Loucy (cell line): ENCODE results near the gene PLEKHN1.
"Not testable (repeated sequence)": the region's sequence is repeated elsewhere in the genome, so short reads cannot be mapped to it uniquely, and the experiment has no call there.

Experiments used
- H2AFZ ChIP-seq: fragments of 200-600 bp; sonication (generic); 2 replicates; pipeline ENCODE4 v1.6.0; 2016; ENCODE audit warnings: antibody characterized with exemption, mild to moderate bottlenecking, low read length, moderate library complexity
- H3F3A ChIP-seq: fragments of 200-600 bp; 2 replicates; pipeline ENCODE4 v1.6.0; 2016; ENCODE audit warnings: antibody characterized with exemption, low read depth, mild to moderate bottlenecking
- H3K27me3 ChIP-seq: fragments of 200-600 bp; sonication (generic); 2 replicates; pipeline ENCODE4 v1.6.1; 2014; ENCODE audit warnings: low read length, mild to moderate bottlenecking; ENCODE audit not compliant: insufficient read depth, poor library complexity, severe bottlenecking
- H3K36me3 ChIP-seq: fragments of 200-600 bp; sonication (generic); 2 replicates; pipeline ENCODE4 v1.6.1; 2016; ENCODE audit warnings: low read length; ENCODE audit not compliant: insufficient read depth
- H3K4me1 ChIP-seq: fragments of 200-600 bp; sonication (generic); 2 replicates; pipeline ENCODE4 v1.5.1; 2014; ENCODE audit warnings: low read length, mild to moderate bottlenecking; ENCODE audit not compliant: insufficient read depth, poor library complexity, severe bottlenecking
- H3K4me2 ChIP-seq: fragments of 200-600 bp; sonication (generic); 2 replicates; pipeline ENCODE4 v1.6.0; 2014; ENCODE audit warnings: antibody characterized with exemption, low read length, low read depth, mild to moderate bottlenecking; ENCODE audit not compliant: poor library complexity, severe bottlenecking
- H3K4me3 ChIP-seq: fragments of 200-600 bp; sonication (generic); 2 replicates; pipeline ENCODE4 v1.5.1; 2014; ENCODE audit warnings: low read length, mild to moderate bottlenecking, mixed read lengths; ENCODE audit not compliant: poor library complexity, severe bottlenecking
- H3K79me2 ChIP-seq: fragments of 200-600 bp; sonication (generic); 2 replicates; pipeline ENCODE4 v1.6.1; 2014; ENCODE audit warnings: low read length; ENCODE audit not compliant: insufficient read depth
- H3K9ac ChIP-seq: fragments of 200-600 bp; sonication (generic); 2 replicates; pipeline ENCODE4 v1.6.0; 2014; ENCODE audit warnings: mild to moderate bottlenecking, low read depth, low read length, moderate library complexity; ENCODE audit not compliant: poor library complexity, severe bottlenecking
- H3K9me2 ChIP-seq: fragments of 200-600 bp; sonication (generic); replicated peaks from 2 replicates; pipeline ENCODE4 v1.6.1; 2016; ENCODE audit warnings: low read depth, low read length, mixed read lengths
- H3K9me3 ChIP-seq: fragments of 200-600 bp; sonication (generic); 2 replicates; pipeline ENCODE4 v1.6.1; 2014; ENCODE audit warnings: mild to moderate bottlenecking, antibody characterized with exemption, low read length, low read depth; ENCODE audit not compliant: insufficient read depth
- H4K20me1 ChIP-seq: fragments of 200-600 bp; sonication (generic); 2 replicates; pipeline ENCODE4 v1.6.0; 2014; ENCODE audit warnings: antibody characterized with exemption, low read length, mild to moderate bottlenecking; ENCODE audit not compliant: insufficient read depth, poor library complexity, severe bottlenecking
- CTCF ChIP-seq: fragments of 200-600 bp; sonication (generic); conservative IDR thresholded peaks from 2 replicates; pipeline ENCODE4 v1.5.1; 2014; ENCODE audit warnings: mild to moderate bottlenecking, antibody characterized with exemption, low read length
- EZH2phosphoT487 ChIP-seq: fragments of 200-600 bp; IDR thresholded peaks from 2 replicates; pipeline ENCODE4 v1.6.1; 2018; ENCODE audit warnings: antibody characterized with exemption, mild to moderate bottlenecking, moderate library complexity, borderline replicate concordance

PLEKHN1 gene

GRCh38 chr1:1013922-1014648, 47.8 kb downstream of the PLEKHN1 start:
- H4K20me1 ChIP-seq = no peaks in the 10 kb centered on the region
- peak overlapping the region; percentile 80 for H3K9ac ChIP-seq
- H3K27me3 ChIP-seq = no peaks in the 10 kb centered on the region
- H3K4me1 ChIP-seq = peaks cover 27% of the 10 kb centered on the region
- peak overlapping the region; percentile 27; the same call in 1 of the 2 replicates for H2AFZ ChIP-seq
- H3K79me2 ChIP-seq = peaks cover 5% of the 10 kb centered on the region
- no peaks in the 10 kb centered on the region for H3F3A ChIP-seq
- no peaks in the 10 kb centered on the region for H3K9me3 ChIP-seq
- no peaks in the 10 kb centered on the region for H3K9me2 ChIP-seq
- peak overlapping the region; percentile 92 for H3K4me2 ChIP-seq
- no peaks in the 10 kb centered on the region for H3K36me3 ChIP-seq
- TF ChIP-seq CTCF (no peak), EZH2phosphoT487 (no peak)
- H3K4me3 ChIP-seq = peak overlapping the region; percentile 77

- H3K4me1 ChIP-seq = peaks cover 27% of the 10 kb centered on the region
- H2AFZ ChIP-seq = no peak overlapping the region
- no peaks in the 10 kb centered on the region for H3F3A ChIP-seq
- H3K79me2 ChIP-seq = peaks cover 5% of the 10 kb centered on the region
- H3K9ac ChIP-seq = peak overlapping the region; percentile 80
- TF ChIP-seq CTCF (peak; percentile 64), EZH2phosphoT487 (no peak)
- no peaks in the 10 kb centered on the region for H3K9me2 ChIP-seq
- H3K9me3 ChIP-seq = no peaks in the 10 kb centered on the region
- H3K4me2 ChIP-seq = peak overlapping the region; percentile 92
- no peaks in the 10 kb centered on the region for H4K20me1 ChIP-seq
- no peaks in the 10 kb centered on the region for H3K36me3 ChIP-seq
- H3K27me3 ChIP-seq = no peaks in the 10 kb centered on the region
- peak overlapping the region; percentile 77 for H3K4me3 ChIP-seq
Observed at GRCh38 chr1:1014799-1015681, 48.8 kb downstream of the PLEKHN1 start.

- not testable (repeated sequence) for H3K9ac ChIP-seq
Observed at GRCh38 chr1:1017397-1018320, 51.4 kb downstream of the PLEKHN1 start.

GRCh38 chr1:1018321-1018685, 52.0 kb downstream of the PLEKHN1 start:
- not testable (repeated sequence) for H3K9me2 ChIP-seq, H3K9ac ChIP-seq, H3K79me2 ChIP-seq, H3F3A ChIP-seq, H3K27me3 ChIP-seq, H2AFZ ChIP-seq, H3K36me3 ChIP-seq, H4K20me1 ChIP-seq, H3K9me3 ChIP-seq, H3K4me3 ChIP-seq, H3K4me2 ChIP-seq
- H3K4me1 ChIP-seq = peaks cover 27% of the 10 kb centered on the region

More at GRCh38 chr1:1017397-1018320, 51.4 kb downstream of the PLEKHN1 start:
- not testable (repeated sequence) for H3K4me2 ChIP-seq, H3K36me3 ChIP-seq, H3K4me3 ChIP-seq, H3K9me2 ChIP-seq, H3K27me3 ChIP-seq, H3F3A ChIP-seq, H3K79me2 ChIP-seq, H4K20me1 ChIP-seq, H2AFZ ChIP-seq, H3K9me3 ChIP-seq
- H3K4me1 ChIP-seq = peaks cover 29% of the 10 kb centered on the region
